GM13977 (cell line): ENCODE results near the gene METTL21A.

Experiments used
- DNase-seq: peaks from one replicate; pipeline ENCODE4 v3.0.0; 2012; ENCODE audit warnings: low spot score
- in situ Hi-C: fragments of 300-500 bp; cut with MboI; formaldehyde crosslinking; loops from one replicate; pipeline ENCODE4 v1.12.0; 2022; ENCODE audit warnings: low sequenced_read_pairs, low pct_unique_long_range_greater_than_20kb, mixed read lengths, inconsistent platforms; ENCODE audit not compliant: unreplicated experiment
- TF ChIP-seq, protein P1 (sequence below): IDR thresholded peaks from 2 replicates; pipeline ENCODE4 v1.5.1; 2012; ENCODE audit warnings: mild to moderate bottlenecking, control low read depth; ENCODE audit not compliant: insufficient read depth; ENCODE audit errors: extremely low read depth, missing control alignments

Gene METTL21A

DNA sequence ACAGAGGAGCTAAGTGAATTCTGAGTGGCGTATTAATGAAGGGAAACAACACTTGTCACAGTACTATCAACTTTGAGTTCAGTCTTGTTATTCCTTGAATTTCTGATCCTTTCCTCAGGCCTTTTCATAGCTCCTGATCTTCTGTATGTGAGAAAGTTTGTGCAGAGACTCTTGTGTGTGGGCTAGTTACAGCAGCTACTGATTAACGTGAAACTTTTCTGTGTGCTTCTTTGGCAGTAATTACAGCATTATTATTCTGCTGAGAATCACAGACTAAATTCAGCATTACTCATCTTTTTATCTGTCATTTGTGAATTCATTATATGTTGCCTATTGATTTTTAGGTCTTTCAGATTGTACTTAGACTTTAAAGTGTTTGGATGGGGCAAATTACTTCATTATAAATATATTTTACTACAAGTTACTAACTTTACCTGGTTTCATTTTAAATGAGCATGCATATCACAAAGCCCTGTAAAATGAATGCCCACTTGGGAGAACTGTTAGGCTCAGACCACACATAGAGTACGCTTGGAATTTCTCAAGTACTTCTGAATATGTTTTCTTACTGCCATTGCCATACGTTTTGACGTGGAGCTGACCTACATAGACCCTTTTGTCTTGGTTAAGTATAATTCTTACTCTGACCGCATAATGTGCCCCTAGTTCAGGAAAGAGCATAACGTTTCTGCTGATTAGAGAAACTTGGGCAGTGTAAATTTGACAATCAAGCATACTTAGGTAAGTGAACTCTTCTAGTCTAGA, 59.3 kb downstream of the METTL21A start:
- in situ Hi-C loops: no loop called here
- no peak for DNase-seq
- TF ChIP-seq, protein P1, sequence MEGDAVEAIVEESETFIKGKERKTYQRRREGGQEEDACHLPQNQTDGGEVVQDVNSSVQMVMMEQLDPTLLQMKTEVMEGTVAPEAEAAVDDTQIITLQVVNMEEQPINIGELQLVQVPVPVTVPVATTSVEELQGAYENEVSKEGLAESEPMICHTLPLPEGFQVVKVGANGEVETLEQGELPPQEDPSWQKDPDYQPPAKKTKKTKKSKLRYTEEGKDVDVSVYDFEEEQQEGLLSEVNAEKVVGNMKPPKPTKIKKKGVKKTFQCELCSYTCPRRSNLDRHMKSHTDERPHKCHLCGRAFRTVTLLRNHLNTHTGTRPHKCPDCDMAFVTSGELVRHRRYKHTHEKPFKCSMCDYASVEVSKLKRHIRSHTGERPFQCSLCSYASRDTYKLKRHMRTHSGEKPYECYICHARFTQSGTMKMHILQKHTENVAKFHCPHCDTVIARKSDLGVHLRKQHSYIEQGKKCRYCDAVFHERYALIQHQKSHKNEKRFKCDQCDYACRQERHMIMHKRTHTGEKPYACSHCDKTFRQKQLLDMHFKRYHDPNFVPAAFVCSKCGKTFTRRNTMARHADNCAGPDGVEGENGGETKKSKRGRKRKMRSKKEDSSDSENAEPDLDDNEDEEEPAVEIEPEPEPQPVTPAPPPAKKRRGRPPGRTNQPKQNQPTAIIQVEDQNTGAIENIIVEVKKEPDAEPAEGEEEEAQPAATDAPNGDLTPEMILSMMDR: no peak
